ENCODE measurements around the gene GIPC3. TPM values are rescaled to one million over a fixed set of nuclear protein-coding genes. Genes with fewer than 3 reads are reported as not detected.

The GIPC3 gene
- total RNA-seq, 2 donors from 2014 or later, result 0.93 to 1.5 TPM

DNA sequence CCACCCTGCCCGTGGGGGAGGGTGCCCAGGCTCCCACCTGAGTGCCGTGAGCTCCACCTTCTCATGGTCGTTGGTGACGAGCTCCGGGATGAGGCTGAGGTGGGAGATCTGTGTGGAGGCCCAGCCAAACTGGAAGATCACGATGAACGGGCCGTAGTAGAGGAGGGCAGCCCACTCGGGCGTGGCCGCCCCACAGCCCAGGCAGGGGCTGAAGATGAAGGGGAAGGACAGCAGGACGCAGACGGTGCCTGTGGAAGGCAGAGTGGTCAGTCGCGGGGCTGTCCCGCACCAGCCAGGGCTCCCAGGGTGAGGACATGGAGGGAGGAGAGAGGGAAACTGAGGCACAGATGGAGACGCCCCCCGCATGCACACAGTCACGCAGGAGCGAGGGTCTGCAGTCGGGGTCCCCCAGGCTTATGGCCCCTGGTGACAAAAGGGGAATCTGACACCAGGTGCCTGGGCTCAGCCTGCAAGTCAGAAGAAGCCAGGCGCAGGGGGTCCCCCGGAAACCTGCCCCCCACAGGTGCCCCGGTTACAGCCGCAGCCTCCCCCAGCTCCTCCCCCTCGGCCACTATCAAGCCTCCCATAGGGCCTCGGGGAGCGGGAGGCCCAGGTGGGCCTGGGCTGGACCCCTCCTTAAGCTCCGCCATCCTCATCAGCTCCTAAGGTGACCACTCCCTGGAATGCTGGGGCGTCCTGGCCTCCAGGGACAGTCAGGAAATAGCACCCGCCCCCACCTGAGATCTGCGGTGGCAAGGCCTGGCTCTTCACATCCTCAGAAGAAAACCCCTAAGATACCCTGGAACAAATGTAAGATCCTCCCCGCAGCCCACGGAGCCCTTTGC is 34.1 kb upstream of the GIPC3 start:
- H3K27ac Mint-ChIP-seq, result peak overlapping the region; percentile 26
- no peak overlapping the region for H3K4me3 Mint-ChIP-seq
- no peaks in the 10 kb centered on the region for H3K9me3 Mint-ChIP-seq
- H3K27me3 ChIP-seq (ENCODE audit: control insufficient read depth, insufficient read depth, low read length, poor library complexity, severe bottlenecking), result no peaks in the 10 kb centered on the region
- H3K27ac ChIP-seq (ENCODE audit: low read depth, low read length), result no peak overlapping the region
- no peak overlapping the region for H3K9ac ChIP-seq (ENCODE audit: extremely low read depth, low read length, poor library complexity, severe bottlenecking)
- H3K4me1 Mint-ChIP-seq, result no peaks in the 10 kb centered on the region
- H3K9me3 ChIP-seq (ENCODE audit: control insufficient read depth, low read length), result no peaks in the 10 kb centered on the region
- no peaks in the 10 kb centered on the region for H3K4me1 ChIP-seq (ENCODE audit: control insufficient read depth, insufficient read depth, low read length)
- peaks cover 6% of the 10 kb centered on the region for H3K36me3 Mint-ChIP-seq (ENCODE audit: low read depth)
- H3K4me3 ChIP-seq (ENCODE audit: low read length), result no peak overlapping the region
- no peak for DNase-seq
- H3K27me3 Mint-ChIP-seq (ENCODE audit: insufficient read depth), result no peaks in the 10 kb centered on the region
- peaks cover 4% of the 10 kb centered on the region for H3K36me3 ChIP-seq (ENCODE audit: control insufficient read depth, insufficient read depth, low read length)
- TF ChIP-seq, protein P1, sequence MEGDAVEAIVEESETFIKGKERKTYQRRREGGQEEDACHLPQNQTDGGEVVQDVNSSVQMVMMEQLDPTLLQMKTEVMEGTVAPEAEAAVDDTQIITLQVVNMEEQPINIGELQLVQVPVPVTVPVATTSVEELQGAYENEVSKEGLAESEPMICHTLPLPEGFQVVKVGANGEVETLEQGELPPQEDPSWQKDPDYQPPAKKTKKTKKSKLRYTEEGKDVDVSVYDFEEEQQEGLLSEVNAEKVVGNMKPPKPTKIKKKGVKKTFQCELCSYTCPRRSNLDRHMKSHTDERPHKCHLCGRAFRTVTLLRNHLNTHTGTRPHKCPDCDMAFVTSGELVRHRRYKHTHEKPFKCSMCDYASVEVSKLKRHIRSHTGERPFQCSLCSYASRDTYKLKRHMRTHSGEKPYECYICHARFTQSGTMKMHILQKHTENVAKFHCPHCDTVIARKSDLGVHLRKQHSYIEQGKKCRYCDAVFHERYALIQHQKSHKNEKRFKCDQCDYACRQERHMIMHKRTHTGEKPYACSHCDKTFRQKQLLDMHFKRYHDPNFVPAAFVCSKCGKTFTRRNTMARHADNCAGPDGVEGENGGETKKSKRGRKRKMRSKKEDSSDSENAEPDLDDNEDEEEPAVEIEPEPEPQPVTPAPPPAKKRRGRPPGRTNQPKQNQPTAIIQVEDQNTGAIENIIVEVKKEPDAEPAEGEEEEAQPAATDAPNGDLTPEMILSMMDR (conservative IDR thresholded peaks at IDR 0.05), result no peak
- 93 to 95% methylated on average over 21 to 32 of the region's 34 CpGs for WGBS, 2 experiments (ENCODE audit: insufficient coverage in 1 of 2, insufficient read length in 1 of 2)

DNA sequence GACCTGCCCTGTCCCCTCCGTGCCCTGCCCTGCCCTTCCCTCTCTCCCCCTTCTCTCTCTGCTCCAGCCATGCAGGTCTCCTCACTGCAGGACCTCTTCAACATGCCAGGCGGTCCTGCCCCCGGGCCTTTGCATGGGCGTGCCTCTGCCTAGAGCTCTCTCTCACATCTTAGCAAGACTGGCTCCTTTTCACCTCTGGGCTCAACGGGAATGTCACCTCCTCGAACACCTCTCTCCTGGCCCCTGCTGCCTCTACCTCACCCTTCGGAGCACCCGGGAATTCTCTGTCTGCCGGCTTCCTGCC is 33.5 kb upstream of the GIPC3 start:
- Histone ChIP-seq H3K9ac (ENCODE audit: extremely low read depth, low read length, poor library complexity, severe bottlenecking) (no peak overlapping the region), H3K27ac (ENCODE audit: low read depth, low read length) (no peak overlapping the region), H3K9me3 (ENCODE audit: control insufficient read depth, low read length) (no peaks in the 10 kb centered on the region), H3K4me3 (ENCODE audit: low read length) (no peak overlapping the region), H3K4me1 (ENCODE audit: control insufficient read depth, insufficient read depth, low read length) (no peaks in the 10 kb centered on the region), H3K27me3 (ENCODE audit: control insufficient read depth, insufficient read depth, low read length, poor library complexity, severe bottlenecking) (no peaks in the 10 kb centered on the region), H3K36me3 (ENCODE audit: control insufficient read depth, insufficient read depth, low read length) (peaks cover 4% of the 10 kb centered on the region)
- TF ChIP-seq, protein P1 (conservative IDR thresholded peaks at IDR 0.05), result no peak
- H3K4me1 Mint-ChIP-seq, result peaks cover 3% of the 10 kb centered on the region
- H3K36me3 Mint-ChIP-seq (ENCODE audit: low read depth), result peaks cover 6% of the 10 kb centered on the region
- peaks cover 1% of the 10 kb centered on the region for H3K27me3 Mint-ChIP-seq (ENCODE audit: insufficient read depth)
- no peaks in the 10 kb centered on the region for H3K9me3 Mint-ChIP-seq
- no peak overlapping the region for H3K4me3 Mint-ChIP-seq
- 87 to 94% methylated on average over 7 to 9 of the region's 9 CpGs for WGBS, 2 experiments (ENCODE audit: insufficient coverage in 1 of 2, insufficient read length in 1 of 2)
- no peak for DNase-seq
- peak overlapping the region; percentile 26 for H3K27ac Mint-ChIP-seq

DNA sequence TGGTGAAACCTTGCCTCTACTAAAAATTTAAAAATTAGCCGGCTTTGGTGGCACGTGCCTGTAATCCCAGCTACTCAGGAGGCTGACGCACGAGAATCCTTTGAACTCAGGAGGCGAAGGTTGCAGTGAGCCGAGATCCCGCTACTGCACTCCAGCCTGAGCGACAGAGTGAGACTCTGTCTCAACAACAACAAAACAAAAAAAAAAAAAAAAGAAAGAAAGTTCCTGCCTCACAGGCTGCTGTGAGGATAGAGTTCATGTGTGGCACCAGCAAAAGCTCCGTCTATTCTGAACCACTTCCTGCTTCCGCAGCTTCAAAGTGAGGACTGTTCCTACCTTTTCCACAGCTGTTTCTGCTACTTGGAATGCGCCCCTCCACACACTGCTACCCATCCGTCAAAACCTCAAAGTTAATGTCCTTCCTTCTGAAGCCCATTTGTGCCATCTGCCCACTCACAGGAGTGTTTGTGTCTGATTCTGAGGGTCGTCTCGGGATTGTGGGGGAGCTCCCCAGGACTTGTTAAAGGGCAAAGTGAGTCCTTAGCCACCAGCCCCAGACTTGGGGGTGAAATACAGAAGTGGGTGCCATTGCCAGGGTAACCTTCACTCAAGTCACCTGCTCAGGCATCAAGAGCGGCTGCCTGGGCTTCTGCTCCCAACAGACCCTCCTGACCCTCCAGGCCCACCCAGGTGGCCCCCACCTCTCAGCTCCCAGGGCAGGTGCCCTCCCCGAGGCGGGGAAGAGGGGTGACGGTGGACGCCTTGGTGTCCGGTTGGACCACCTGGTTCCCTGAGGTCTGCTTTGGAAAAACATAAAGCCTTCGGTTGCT is 30.8 kb upstream of the GIPC3 start:
- Mint-ChIP-seq H3K27me3 (ENCODE audit: insufficient read depth) (peaks cover 15% of the 10 kb centered on the region), H3K36me3 (ENCODE audit: low read depth) (peaks cover 6% of the 10 kb centered on the region), H3K27ac (no peak overlapping the region), H3K4me1 (peaks cover 4% of the 10 kb centered on the region), H3K4me3 (no peak overlapping the region), H3K9me3 (no peaks in the 10 kb centered on the region)
- H3K4me1 ChIP-seq (ENCODE audit: control insufficient read depth, insufficient read depth, low read length), result no peaks in the 10 kb centered on the region
- no peaks in the 10 kb centered on the region for H3K9me3 ChIP-seq (ENCODE audit: control insufficient read depth, low read length)
- 88 to 94% methylated on average over 13 to 21 of the region's 21 CpGs for WGBS, 2 experiments (ENCODE audit: insufficient coverage in 1 of 2, insufficient read length in 1 of 2)
- TF ChIP-seq, protein P1 (conservative IDR thresholded peaks at IDR 0.05), result no peak
- DNase-seq, result no peak
- H3K4me3 ChIP-seq (ENCODE audit: low read length), result no peak overlapping the region
- no peak overlapping the region for H3K27ac ChIP-seq (ENCODE audit: low read depth, low read length)
- H3K9ac ChIP-seq (ENCODE audit: extremely low read depth, low read length, poor library complexity, severe bottlenecking), result no peak overlapping the region
- H3K27me3 ChIP-seq (ENCODE audit: control insufficient read depth, insufficient read depth, low read length, poor library complexity, severe bottlenecking), result no peaks in the 10 kb centered on the region
- no peaks in the 10 kb centered on the region for H3K36me3 ChIP-seq (ENCODE audit: control insufficient read depth, insufficient read depth, low read length)

Measured in endodermal cell (in vitro differentiated cells).